NCI-H1417 treated with DMSO at 0.1 percent for 48 hours (cell line): ENCODE measurements around the gene NKAPL.
"Not testable (repeated sequence)": the region's sequence is repeated elsewhere in the genome, so short reads cannot be mapped to it uniquely, and the experiment has no call there.

ENCODE experiments used
- DNase-seq: peaks from one replicate; lab custom pipeline; 2025; lab: John Stamatoyannopoulos, UW

Gene NKAPL

GRCh38 chr6:28296520-28297060, 37.5 kb downstream of the NKAPL start:
- no peak for DNase-seq

DNA sequence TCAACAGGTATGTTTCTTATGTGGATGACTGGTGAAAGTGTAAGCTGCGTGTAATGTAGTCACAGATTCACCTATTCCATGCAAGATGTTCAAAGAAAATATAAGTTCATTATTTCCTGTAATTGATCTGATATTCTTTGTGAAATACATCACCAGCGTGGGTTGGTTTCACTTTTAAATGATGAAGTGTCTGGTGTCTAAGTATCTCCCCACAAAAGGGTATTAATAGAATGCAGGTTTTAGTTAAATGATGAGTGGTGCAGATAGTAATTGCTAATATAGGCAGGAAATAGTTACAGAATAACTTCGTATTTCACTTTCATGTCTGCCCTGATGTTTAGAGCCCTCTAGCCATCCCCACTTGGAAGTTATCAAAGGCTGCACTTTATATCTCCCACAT, 44.5 kb downstream of the NKAPL start:
- DNase-seq, result no peak

GRCh38 chr6:28306363-28306762, 47.3 kb downstream of the NKAPL start:
- not testable (repeated sequence) for DNase-seq
